GM10248 (cell line): ENCODE results near the gene DCTN3.

Source experiments
- CTCF ChIA-PET: fragments of 300-600 bp; sonication (Branson Sonifier 250); formaldehyde crosslinking; extraction: SDS; loops from one replicate; lab custom pipeline; 2021; ENCODE audit warnings: antibody characterized with exemption; lab: Yijun Ruan, JAX
- POLR2A ChIA-PET: fragments of 350-650 bp; sonication (Branson Sonifier 250); formaldehyde crosslinking; extraction: SDS; loops from one replicate; lab custom pipeline; 2020; ENCODE audit warnings: antibody characterized with exemption; lab: Yijun Ruan, JAX
- DNase-seq: peaks from one replicate; pipeline ENCODE4 v3.0.0; 2012; ENCODE audit errors: extremely low spot score
- CTCF ChIP-seq: IDR thresholded peaks from 2 replicates; pipeline ENCODE4 v1.5.1; 2012; ENCODE audit warnings: mild to moderate bottlenecking, low read depth; ENCODE audit errors: extremely low read depth, missing control alignments, control extremely low read depth

The DCTN3 gene

GRCh38 chr9:34627716-34628655 lies 7.7 kb upstream of the DCTN3 start:
- CTCF ChIA-PET: interaction anchor here (1.4 to 12.1 kb wide), 4 partner anchors 8 to 80 kb away, joined by 4 to 328 read pairs (median 7); partner anchors contain the start of genes DCTN3, RPP25L and SIGMAR1
- TF ChIP-seq CTCF: no peak
- POLR2A ChIA-PET: no interaction called here
- no peak for DNase-seq

- TF ChIP-seq CTCF: no peak
- POLR2A ChIA-PET: no interaction called here
- CTCF ChIA-PET: interaction anchor here (0.8 to 2.3 kb wide), 8 partner anchors 10 to 221 kb away, joined by 3 to 32 read pairs (median 6); partner anchors contain the start of gene SIGMAR1
- no peak for DNase-seq
Observed at GRCh38 chr9:34625186-34625486, 4.8 kb upstream of the DCTN3 start.

- no peak for DNase-seq
- POLR2A ChIA-PET: no interaction called here
- TF ChIP-seq CTCF: no peak
- CTCF ChIA-PET: interaction anchor here (1.3 to 2.3 kb wide), 7 partner anchors 10 to 221 kb away, joined by 3 to 32 read pairs (median 6); partner anchors contain the start of gene SIGMAR1
Observed at GRCh38 chr9:34624475-34625185, 4.3 kb upstream of the DCTN3 start.

GRCh38 chr9:34623374-34624235 lies 3.3 kb upstream of the DCTN3 start:
- ChIA-PET CTCF (interaction anchor here (1.0 to 4.9 kb wide), 5 partner anchors 10 to 220 kb away, joined by 3 to 100 read pairs (median 4); partner anchors contain the start of gene SIGMAR1), POLR2A (no interaction called here)
- TF ChIP-seq CTCF: no peak
- DNase-seq: no peak

GRCh38 chr9:34615132-34615531 lies 5.2 kb downstream of the DCTN3 start:
- ChIA-PET POLR2A (no interaction called here), CTCF (interaction anchor here (1.2 to 17.0 kb wide), 8 partner anchors 9 to 211 kb away, joined by 3 to 328 read pairs (median 10); partner anchors contain the start of genes ARID3C, GALT and SIGMAR1)
- DNase-seq: no peak

More at GRCh38 chr9:34615132-34615531, 5.2 kb downstream of the DCTN3 start:
- TF ChIP-seq CTCF: no peak
